Transverse colon (tissue), 4 donors: ENCODE measurements around the gene SPTBN5. TPM values are rescaled to one million over a fixed set of nuclear protein-coding genes. Genes with fewer than 3 reads are reported as not detected.

Experiments used
- DNase-seq: peaks from one replicate; pipeline ENCODE4 v3.0.0-alpha.2; 2019
- H3K27ac ChIP-seq, 4 donors: fragments of 200-600 bp; sonication (generic); 2 replicates each; pipeline ENCODE4 v1.5.1; 2016 to 2018; ENCODE audit warnings: inconsistent platforms in 4 of 4
- H3K27me3 ChIP-seq: fragments of 200-600 bp; sonication (generic); 2 replicates; pipeline ENCODE4 v1.5.1; 2017; ENCODE audit warnings: inconsistent platforms
- H3K36me3 ChIP-seq, 4 donors: fragments of 200-600 bp; sonication (generic); 2 replicates each; pipeline ENCODE4 v1.5.1; 2017 to 2019; ENCODE audit warnings: inconsistent platforms in 4 of 4
- H3K4me1 ChIP-seq, 4 donors: fragments of 200-600 bp; sonication (generic); 2 replicates each; pipeline ENCODE4 v1.5.1; 2017 to 2020; ENCODE audit warnings: inconsistent platforms in 4 of 4
- H3K4me3 ChIP-seq, 4 donors: fragments of 200-600 bp; sonication (generic); 1 replicate in 1 of 4; 2 replicates in 3 of 4; pipeline versions ENCODE4 v1.5.1 to v1.6.1; 2017 to 2019; ENCODE audit warnings: inconsistent platforms in 4 of 4
- H3K9me3 ChIP-seq, 2 donors: fragments of 200-600 bp; sonication (generic); 2 replicates each; pipeline ENCODE4 v1.5.1; 2017 to 2019; ENCODE audit warnings: inconsistent platforms in 2 of 2
- EP300 ChIP-seq: sonication (generic); formaldehyde crosslinking; IDR thresholded peaks from one replicate; pipeline ENCODE4 v1.6.1; 2017; ENCODE audit warnings: antibody characterized with exemption, low read depth
- POLR2A ChIP-seq: fragments of 450-650 bp; IDR thresholded peaks from one replicate; pipeline ENCODE4 v1.6.1; 2016; ENCODE audit warnings: antibody characterized with exemption, mild to moderate bottlenecking, moderate library complexity
- POLR2AphosphoS5 ChIP-seq, 3 donors: sonication (generic); formaldehyde crosslinking; IDR thresholded peaks; one replicate each; pipeline ENCODE4 v1.6.1; 2016; ENCODE audit warnings: antibody characterized with exemption in 3 of 3
- WGBS, 2 donors: methylation state at CpG; one replicate each; pipeline ENCODE4 v1.1.5; 2018; ENCODE audit warnings: low coverage in 1 of 2; 5-methylcytosine and 5-hydroxymethylcytosine counted together
- in situ Hi-C, 4 donors: fragments of 200-750 bp; cut with MboI; loops; one replicate each; pipeline versions ENCODE4 v1.15.0 to v1.15.1; 2017; ENCODE audit warnings: low sequenced_read_pairs in 3 of 4, low pct_ligation_motif_present in 1 of 4, low pct_unique_long_range_greater_than_20kb in 1 of 4
- intact Hi-C: fragments of 100-400 bp; cut with DNase I; formaldehyde crosslinking; loops from one replicate; pipeline ENCODE4 v1.15.1; 2023; ENCODE audit warnings: low total_unique reads
- total RNA-seq, 4 donors: library from RNA; depleted of rRNA; stranded (reverse); fragments of >200 nt; gene quantifications; one replicate each; pipeline ENCODE4 v1.1.0, GENCODE V29; 2016
- TF ChIP-seq, protein P1 (sequence below), 5 experiments: fragments of 200-600 bp in 3 of 5; fragments of 450-650 bp in 2 of 5; sonication (generic) in 3 of 5; IDR thresholded peaks; 1 replicate in 2 of 5; 2 replicates in 3 of 5; pipeline ENCODE4 v1.5.1; 2016 to 2017; ENCODE audit warnings: antibody characterized with exemption in 5 of 5, inconsistent platforms in 3 of 5, mild to moderate bottlenecking in 2 of 5, moderate library complexity in 1 of 5

Gene SPTBN5
- total RNA-seq, 4 donors from 2014 or later: 0.16 to 8.0 (median 1.1) TPM

GRCh38 chr15:41895957-41896356, 2.1 kb upstream of the SPTBN5 start:
- DNase-seq: no peak
- TF ChIP-seq POLR2A (no peak), EP300 (no peak), POLR2AphosphoS5 (IDR thresholded peaks at IDR 0.05) (no peak)
- TF ChIP-seq, protein P1, sequence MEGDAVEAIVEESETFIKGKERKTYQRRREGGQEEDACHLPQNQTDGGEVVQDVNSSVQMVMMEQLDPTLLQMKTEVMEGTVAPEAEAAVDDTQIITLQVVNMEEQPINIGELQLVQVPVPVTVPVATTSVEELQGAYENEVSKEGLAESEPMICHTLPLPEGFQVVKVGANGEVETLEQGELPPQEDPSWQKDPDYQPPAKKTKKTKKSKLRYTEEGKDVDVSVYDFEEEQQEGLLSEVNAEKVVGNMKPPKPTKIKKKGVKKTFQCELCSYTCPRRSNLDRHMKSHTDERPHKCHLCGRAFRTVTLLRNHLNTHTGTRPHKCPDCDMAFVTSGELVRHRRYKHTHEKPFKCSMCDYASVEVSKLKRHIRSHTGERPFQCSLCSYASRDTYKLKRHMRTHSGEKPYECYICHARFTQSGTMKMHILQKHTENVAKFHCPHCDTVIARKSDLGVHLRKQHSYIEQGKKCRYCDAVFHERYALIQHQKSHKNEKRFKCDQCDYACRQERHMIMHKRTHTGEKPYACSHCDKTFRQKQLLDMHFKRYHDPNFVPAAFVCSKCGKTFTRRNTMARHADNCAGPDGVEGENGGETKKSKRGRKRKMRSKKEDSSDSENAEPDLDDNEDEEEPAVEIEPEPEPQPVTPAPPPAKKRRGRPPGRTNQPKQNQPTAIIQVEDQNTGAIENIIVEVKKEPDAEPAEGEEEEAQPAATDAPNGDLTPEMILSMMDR (IDR thresholded peaks at IDR 0.05): no peak
- Histone ChIP-seq H3K36me3 (peaks cover 0 to 10% (median 0%) of the 10 kb centered on the region in 4 donors), H3K4me1 (peaks cover 13 to 25% (median 18%) of the 10 kb centered on the region in 4 donors), H3K27me3 (no peaks in the 10 kb centered on the region), H3K9me3 (no peaks in the 10 kb centered on the region), H3K27ac (no peak overlapping the region), H3K4me3 (no peak overlapping the region)
- WGBS, 2 donors: 97% methylated on average over 1 of the region's 1 CpG; no CpG with 5 or more reads in 1 of the 2 donors
- in situ Hi-C loops (no loop called here), intact Hi-C loops (no loop called here)

GRCh38 chr15:41895491-41895890, 1.6 kb upstream of the SPTBN5 start:
- DNase-seq: no peak
- 96 to 100% methylated on average over 1 to 11 of the region's 11 CpGs for WGBS, 2 donors
- Histone ChIP-seq H3K27me3 (no peaks in the 10 kb centered on the region), H3K36me3 (peaks cover 0 to 7% (median 0%) of the 10 kb centered on the region in 4 donors), H3K4me3 (no peak overlapping the region), H3K9me3 (no peaks in the 10 kb centered on the region), H3K4me1 (peaks cover 13 to 25% (median 18%) of the 10 kb centered on the region in 4 donors), H3K27ac (peak overlapping the region; percentile 11 to 56 (median 50))
- in situ Hi-C loops (no loop called here), intact Hi-C loops (no loop called here)
- TF ChIP-seq EP300 (no peak), POLR2A (no peak), POLR2AphosphoS5 (IDR thresholded peaks at IDR 0.05) (no peak)

- Histone ChIP-seq H3K4me1 (peaks cover 13 to 25% (median 18%) of the 10 kb centered on the region in 4 donors), H3K27ac (peak overlapping the region; percentile 11 to 56 (median 50)), H3K9me3 (no peaks in the 10 kb centered on the region), H3K36me3 (peaks cover 0 to 5% (median 0%) of the 10 kb centered on the region in 4 donors), H3K4me3 (peak overlapping the region in 1 of 4 donors; percentile 11), H3K27me3 (no peaks in the 10 kb centered on the region)
- in situ Hi-C loops (no loop called here), intact Hi-C loops (no loop called here)
- DNase-seq: peak; percentile 68
- TF ChIP-seq POLR2AphosphoS5 (IDR thresholded peaks at IDR 0.05) (no peak), POLR2A (no peak), EP300 (no peak)
- TF ChIP-seq, protein P1 (IDR thresholded peaks at IDR 0.05): no peak
- WGBS, 2 donors: 44 to 83% methylated on average over 1 to 24 of the region's 24 CpGs
Measured at GRCh38 chr15:41894791-41895463, 1.1 kb upstream of the SPTBN5 start.

DNA sequence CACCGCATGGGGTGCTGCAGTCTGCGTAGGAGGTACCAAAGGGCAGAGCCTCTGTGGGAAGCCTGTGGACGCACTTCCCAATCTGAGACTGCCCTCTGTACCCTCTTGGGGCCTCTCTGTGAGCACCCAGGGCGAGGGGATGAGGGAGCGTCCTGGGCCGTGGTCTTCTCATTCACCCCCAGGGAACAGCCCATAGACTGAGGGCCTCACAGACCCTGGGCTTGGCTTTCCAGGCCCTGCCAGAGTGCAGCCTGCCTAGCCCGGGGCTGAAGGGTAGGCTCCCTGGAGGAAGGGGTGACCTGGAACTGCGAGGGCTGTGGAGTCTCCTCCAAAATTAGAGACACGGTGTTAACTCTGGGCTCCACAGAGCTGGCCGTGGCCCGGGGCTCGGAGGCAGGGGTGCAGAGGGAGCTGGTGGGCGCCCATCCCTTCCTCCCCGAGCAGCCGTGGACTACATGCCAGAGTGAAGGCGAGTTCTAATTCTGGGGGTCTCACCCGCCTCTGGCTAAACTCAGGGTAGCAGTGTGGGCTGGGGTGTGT, 468 bp upstream of the SPTBN5 start:
- Histone ChIP-seq H3K9me3 (no peaks in the 10 kb centered on the region), H3K4me1 (peaks cover 13 to 25% (median 18%) of the 10 kb centered on the region in 4 donors), H3K27me3 (no peaks in the 10 kb centered on the region), H3K36me3 (peaks cover 0 to 5% (median 0%) of the 10 kb centered on the region in 4 donors), H3K4me3 (no peak overlapping the region), H3K27ac (peak overlapping the region; percentile 1 to 56 (median 50))
- in situ Hi-C loops: no loop called here
- WGBS, 2 donors: 85% methylated on average over 17 of the region's 17 CpGs; no CpG with 5 or more reads in 1 of the 2 donors
- no peak for DNase-seq
- TF ChIP-seq POLR2AphosphoS5 (IDR thresholded peaks at IDR 0.05): no peak
- TF ChIP-seq EP300: no peak
- TF ChIP-seq POLR2A: no peak
- TF ChIP-seq, protein P1 (IDR thresholded peaks at IDR 0.05): no peak
- intact Hi-C loops: no loop called here
